ENCODE measurements around the gene TPSG1.
"Not testable (repeated sequence)": the region's sequence is repeated elsewhere in the genome, so short reads cannot be mapped to it uniquely, and the experiment has no call there.

TPSG1 gene

DNA sequence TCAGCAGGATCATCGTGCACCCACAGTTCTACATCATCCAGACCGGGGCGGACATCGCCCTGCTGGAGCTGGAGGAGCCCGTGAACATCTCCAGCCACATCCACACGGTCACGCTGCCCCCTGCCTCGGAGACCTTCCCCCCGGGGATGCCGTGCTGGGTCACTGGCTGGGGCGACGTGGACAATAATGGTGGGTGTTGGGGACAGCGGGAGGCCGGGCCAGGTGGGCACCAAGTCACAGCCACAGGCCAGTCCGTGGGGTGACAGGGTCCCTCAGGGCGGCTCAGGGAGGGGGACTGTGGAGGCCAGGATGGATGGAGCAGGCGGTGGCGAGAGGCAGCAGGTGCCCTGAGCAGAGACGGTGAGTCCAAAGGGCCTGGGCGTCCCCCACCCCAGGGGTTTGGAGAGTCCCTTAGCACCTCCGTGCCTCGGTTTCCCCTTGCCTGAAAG, 31.8 kb upstream of the TPSG1 start:
- no peak for DNase-seq (ENCODE audit: low read depth in 3 of 3)

DNA sequence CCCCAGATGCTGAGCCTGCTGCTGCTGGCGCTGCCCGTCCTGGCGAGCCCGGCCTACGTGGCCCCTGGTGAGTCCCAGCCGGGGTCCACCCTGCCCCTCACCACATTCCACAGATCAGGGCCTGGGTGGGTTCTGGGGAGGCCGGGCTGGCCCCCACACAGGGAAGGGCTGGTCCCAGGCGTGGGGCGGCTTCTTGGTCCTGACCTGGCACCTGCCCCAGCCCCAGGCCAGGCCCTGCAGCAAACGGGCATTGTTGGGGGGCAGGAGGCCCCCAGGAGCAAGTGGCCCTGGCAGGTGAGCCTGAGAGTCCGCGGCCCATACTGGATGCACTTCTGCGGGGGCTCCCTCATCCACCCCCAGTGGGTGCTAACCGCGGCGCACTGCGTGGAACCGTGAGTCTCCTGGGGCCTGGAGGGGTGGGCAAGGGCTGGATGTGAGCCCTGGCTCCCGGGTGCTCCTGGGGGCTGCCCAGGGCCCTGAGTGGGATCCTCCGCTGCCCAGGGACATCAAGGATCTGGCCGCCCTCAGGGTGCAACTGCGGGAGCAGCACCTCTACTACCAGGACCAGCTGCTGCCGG, 31.3 kb upstream of the TPSG1 start:
- not testable (repeated sequence) for DNase-seq (ENCODE audit: low read depth in 3 of 3)

DNA sequence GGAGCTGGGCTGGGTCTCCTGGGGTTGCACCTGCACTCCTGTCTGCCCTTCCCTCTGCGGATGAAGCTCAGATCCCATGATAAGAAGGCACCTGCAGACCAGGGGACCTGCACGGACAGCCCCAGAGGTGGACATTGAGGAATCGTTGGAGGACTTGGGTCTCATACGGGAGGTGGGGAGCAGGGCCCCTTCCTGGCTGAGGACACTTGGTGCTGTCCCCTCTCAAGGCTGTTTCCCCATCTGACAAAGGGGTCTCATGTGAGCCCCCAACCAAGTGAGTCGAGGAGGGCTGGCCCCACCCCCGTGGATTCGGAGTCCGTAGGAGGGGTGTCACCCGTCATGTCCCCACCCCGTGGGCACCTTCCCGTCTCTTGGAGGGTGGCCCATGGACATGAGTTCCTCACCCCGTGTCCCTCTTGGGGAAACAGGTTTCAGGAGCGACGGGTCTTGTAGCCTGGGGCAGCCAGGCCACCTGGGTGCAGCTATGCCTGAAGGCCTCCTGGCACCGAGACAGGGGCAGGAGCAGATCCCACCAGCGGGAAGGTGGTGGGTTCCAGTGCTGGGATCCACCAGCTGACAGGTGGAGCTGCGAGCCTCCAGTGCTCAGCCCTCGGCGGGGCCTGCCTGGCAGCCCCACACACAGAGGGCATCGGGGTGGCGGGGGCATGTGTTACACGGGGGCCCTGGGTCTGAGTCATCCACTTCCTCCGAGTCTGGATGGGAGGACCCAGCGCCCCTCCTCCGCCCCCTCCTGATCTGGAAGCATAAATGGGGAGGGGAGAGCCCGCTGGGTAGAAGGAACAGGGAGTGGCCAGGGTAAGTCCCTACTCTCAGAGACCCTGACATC, 30.4 kb upstream of the TPSG1 start, which contains the start of gene TPSD1:
TSS of gene TPSD1 (plus strand) at position 794 of the 847 bp plus-strand sequence. CDS start 212 bp downstream, outside the sequence.
- not testable (repeated sequence) for DNase-seq (ENCODE audit: low read depth in 3 of 3)

DNA sequence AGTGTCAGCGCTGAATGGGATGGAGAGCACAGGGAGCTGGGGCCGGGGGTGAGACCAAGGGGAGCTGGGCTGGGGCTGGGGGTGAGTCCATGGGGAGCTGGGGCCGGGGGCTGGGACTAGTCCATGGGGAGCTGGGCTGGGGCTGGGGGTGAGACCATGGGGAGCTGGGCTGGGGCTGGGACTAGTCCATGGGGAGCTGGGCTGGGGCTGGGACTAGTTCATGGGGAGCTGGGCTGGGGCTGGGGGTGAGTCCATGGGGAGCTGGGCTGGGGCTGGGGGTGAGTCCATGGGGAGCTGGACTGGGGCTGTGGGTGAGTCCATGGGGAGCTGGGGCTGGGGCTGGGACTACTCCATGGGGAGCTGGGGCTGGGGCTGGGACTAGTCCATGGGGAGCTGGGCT, 29.8 kb upstream of the TPSG1 start:
- not testable (repeated sequence) for DNase-seq (ENCODE audit: low read depth in 3 of 3)

DNA sequence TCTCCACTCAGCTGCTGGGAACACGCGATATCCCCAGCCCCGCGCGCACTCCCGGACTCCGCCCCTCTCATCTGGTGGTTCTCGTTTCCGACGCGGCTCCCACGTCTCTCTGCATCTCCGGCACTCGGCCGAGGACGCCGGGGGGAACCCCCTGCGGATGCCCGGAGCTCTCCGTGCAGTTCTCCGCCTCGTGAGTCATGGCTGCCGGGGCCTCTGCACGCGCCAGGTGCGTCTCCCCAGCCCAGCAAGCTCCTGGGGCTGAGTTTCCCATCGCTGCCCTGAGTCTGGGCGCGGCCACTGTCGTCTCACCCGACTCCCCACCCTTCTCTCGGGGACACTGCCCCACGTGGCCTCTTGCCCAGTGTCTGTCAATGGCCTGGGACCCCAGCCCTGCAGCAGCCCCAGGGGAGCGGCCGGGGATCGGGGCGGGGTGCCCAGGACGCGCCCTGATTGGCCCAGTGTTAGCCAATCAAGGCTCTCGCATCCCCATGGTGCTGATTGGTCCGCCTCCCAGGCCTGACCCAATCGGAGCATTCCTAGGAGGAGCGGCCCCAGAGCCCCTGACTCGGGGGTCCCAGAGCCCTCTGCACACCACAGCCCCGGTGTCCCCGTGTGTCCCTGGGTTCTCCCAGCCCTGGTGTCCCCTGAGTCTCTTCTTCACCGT, 28.8 kb upstream of the TPSG1 start:
- not testable (repeated sequence) for DNase-seq (ENCODE audit: low read depth in 3 of 3)

DNA sequence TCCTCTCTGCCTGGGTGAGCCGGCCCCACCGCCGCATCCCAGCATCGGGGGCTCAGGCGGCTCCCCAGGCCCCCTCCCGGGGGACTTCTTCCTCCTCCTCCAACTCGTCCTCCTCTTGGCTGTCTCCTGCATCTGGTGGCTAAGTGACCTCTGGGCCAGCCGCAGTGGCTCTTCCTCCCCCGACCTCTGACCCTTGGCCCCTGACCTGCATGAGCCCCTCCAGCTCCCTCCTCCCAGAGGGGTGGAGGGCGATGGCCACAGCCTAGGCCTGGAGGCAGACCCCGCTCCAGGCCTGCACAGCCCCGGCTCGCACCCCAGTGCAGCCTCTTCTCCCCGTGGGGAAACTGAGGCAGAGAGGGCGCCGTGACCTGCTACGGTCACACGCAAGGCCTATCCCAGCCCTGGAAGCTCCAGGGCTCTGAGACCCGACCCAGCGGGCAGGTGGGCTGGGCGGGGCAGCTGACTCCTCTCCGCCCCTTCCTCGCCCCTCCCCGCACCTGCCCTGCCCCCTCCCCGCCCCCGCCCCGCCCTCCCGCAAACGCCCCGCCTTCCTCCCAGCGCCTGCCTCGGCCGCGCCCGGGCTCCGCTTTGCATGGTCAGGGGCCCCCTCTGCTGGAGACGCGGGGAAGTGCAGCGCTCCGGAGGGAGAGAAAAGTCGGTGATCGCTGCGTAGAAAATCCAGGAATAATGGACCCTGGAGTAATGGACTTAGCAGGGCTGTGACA, 24.1 kb upstream of the TPSG1 start:
- not testable (repeated sequence) for DNase-seq (ENCODE audit: low read depth in 3 of 3)

DNA sequence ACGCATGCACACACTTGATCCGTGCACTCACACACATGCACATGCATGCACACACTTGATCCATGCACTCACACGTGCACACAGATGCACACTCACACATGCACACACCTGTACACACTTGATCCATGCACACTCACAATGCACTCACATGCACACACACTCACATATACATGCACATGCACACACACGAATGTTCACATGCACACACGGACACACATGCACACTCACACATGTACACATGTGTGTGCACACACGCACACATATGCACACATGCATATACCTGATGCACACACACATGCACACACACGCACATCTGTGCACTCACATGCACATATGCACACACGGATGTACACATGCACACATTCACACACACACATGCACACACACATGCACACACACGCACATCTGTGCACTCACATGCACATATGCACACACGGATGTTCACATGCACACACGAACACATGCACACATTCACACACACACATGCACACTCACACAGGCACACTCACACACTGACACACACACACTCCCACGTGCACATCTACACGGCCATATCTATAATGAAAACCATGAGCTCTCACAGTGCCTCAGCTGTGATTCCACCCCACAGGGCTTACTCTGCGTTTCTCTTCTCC, 23.0 kb upstream of the TPSG1 start:
- not testable (repeated sequence) for DNase-seq (ENCODE audit: low read depth in 3 of 3)

DNA sequence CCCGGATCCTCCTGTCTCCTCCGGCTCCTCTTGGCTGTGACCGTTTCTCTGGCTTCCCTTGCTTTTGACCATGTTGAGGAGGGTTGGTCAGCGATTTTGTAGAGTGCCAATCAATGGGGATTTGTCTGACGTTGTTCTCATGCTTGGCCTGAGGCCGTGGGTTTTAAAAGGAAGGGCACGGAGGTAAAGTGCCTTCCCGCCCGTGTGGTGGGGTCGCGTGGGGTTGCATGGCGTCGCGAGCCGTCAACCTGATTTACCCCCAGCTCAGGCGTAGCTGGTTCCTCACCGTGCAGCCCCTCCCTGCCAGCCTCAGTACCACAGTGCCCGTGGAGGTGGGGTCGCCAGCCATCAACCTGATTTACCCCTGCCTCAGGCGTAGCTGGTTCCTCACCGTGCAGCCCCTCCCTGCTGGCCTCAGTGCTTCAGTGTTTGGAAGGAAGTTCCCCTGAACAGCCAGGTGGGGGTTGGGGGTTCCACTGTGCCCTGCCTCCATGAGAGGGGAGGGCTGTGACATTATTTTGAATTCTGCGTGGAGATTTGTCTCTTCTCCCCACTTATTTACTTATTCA, 20.5 kb upstream of the TPSG1 start:
- DNase-seq (ENCODE audit: low read depth in 3 of 3): no peak

DNA sequence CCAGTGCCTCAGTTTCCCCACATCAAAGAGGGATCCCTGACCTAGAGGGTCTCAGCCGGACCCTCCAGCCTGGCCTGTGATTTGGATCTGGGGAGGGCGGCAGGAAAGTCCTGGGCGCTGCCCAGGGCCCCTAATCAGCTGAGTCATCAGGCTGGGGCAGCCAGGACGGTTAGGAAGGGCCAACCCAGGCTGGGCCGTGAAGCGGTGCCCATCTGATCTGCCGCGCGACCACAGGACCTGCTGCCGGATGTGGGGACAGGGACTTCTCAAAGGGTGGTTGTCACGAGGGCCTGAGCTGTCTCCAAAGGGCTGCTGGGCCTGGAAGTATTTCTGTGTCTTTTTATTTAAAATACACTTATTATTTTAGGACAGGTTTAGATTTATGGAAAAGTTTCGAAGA, 19.8 kb upstream of the TPSG1 start:
- DNase-seq (ENCODE audit: low read depth in 3 of 3): no peak

DNA sequence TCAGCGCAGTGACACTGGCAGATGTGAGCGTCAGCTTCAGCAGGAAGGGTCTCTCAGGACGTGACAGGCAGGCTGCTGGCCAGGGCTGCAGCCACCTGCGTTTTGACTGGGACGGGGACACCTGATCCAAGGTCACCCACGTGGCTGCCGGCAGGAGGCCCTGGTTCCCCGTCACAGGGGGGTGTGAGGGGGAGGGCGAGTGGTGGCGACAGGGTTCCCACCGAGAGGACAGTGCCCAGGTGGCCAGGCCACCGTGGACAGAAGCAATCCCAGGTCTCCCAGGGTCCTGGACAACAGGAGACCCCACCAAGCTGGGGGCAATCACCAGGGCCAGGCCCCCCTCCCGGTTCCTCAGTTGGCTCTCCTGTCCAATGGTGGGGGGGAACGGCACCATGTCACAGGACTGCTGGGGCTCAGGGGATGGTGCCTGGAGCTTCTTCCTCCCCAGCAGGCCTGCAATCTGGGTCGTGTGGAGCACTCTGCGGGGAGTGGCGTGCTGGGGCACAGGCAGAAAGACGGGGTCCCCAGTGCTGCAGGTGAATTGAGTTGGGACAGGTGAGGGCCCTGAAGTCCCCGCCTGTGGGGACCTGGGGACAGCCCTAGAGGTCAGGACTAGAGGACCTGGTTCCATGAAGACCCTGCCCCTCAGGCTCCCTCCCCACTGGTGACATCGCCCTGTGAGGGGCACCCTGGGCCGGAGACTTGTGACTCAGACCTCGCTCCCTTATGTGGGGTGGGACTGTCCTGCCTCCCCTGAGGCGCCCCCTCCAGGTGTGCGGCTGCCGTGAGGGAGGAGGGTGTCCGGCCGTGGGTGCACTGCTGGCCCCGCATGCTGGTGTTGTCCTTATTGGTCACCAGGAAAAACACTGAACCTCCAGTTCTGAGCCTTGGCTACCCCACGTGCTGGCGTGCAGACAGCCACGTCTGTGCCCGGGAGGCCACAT, 19.1 kb upstream of the TPSG1 start:
- DNase-seq (ENCODE audit: low read depth in 3 of 3): not testable (repeated sequence)

DNA sequence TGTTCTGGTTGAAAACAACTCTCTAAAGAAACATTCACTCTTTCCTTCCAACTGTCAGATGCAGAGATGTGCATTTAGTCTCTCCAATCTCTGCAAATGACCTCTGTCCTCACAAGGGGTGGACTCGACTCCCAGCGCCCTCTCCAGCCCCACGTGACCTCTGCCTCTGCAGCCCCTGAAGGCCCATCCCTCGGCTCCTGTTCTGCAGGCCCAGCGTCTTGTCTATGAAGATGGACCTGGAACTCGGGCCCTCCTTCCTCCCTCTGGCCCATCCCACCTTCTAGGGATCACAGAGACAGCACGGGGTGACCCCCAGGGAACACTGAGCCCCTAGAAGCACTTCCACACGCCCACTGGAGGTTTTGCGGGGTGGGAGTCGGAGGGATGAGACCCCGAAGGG, 18.3 kb upstream of the TPSG1 start:
- DNase-seq (ENCODE audit: low read depth in 3 of 3): not testable (repeated sequence)

DNA sequence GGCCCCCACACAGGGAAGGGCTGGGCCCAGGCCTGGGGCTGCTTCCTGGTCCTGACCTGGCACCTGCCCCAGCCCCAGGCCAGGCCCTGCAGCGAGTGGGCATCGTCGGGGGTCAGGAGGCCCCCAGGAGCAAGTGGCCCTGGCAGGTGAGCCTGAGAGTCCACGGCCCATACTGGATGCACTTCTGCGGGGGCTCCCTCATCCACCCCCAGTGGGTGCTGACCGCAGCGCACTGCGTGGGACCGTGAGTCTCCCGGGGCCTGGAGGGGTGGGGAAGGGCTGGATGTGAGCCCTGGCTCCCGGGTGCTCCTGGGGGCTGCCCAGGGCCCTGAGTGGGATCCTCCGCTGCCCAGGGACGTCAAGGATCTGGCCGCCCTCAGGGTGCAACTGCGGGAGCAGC, 16.0 kb upstream of the TPSG1 start:
- DNase-seq (ENCODE audit: low read depth in 3 of 3): not testable (repeated sequence)

DNA sequence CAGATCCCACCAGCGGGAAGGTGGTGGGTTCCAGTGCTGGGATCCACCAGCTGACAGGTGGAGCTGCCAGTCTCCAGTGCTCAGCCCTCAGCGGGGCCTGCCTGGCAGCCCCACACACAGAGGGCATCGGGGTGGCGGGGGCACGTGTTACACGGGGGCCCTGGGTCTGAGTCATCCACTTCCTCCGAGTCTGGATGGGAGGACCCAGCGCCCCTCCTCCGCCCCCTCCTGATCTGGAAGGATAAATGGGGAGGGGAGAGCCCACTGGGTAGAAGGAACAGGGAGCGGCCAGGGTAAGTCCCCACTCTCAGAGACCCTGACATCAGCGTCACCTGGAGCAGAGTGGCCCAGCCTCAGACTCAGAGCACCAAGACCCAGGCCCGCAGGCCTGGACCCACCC, 15.4 kb upstream of the TPSG1 start, which contains the start of gene TPSAB1:
TSS of gene TPSAB1 (plus strand) at position 270 of the 400 bp plus-strand sequence. CDS start 234 bp downstream, outside the sequence.
- not testable (repeated sequence) for DNase-seq (ENCODE audit: low read depth in 3 of 3)

DNA sequence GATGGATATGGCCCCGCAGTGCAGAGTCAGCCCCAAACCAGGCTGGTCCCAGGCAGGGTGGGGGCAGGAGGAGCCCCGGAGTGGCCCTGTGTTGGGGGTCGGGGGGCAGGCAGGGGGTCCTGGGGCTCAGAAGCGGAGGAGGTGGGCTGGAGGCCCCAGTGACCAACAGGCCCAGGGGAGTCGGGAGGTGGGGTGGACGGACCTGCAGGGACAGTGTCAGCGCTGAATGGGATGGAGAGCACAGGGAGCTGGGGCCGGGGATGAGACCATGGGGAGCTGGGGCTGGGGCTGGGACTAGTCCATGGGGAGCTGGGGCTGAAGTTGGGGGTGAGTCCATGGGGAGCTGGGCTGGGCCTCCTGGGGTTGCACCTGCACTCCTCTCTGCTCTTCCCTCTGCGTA, 14.5 kb upstream of the TPSG1 start:
- DNase-seq (ENCODE audit: low read depth in 3 of 3): not testable (repeated sequence)

DNA sequence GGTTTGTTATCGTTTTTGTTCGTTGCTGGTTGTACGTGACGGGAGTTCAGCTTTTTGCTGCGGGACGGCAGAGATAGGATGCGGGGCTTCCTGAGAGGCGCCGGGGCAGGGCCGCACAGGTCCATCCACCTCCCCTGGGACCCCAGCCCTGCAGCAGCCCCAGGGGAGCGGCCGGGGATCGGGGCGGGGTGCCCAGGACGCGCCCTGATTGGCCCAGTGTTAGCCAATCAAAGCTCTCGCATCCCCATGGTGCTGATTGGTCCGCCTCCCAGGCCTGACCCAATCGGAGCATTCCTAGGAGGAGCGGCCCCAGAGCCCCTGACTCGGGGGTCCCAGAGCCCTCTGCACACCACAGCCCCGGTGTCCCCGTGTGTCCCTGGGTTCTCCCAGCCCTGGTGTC, 13.8 kb upstream of the TPSG1 start:
- DNase-seq (ENCODE audit: low read depth in 3 of 3): not testable (repeated sequence)

DNA sequence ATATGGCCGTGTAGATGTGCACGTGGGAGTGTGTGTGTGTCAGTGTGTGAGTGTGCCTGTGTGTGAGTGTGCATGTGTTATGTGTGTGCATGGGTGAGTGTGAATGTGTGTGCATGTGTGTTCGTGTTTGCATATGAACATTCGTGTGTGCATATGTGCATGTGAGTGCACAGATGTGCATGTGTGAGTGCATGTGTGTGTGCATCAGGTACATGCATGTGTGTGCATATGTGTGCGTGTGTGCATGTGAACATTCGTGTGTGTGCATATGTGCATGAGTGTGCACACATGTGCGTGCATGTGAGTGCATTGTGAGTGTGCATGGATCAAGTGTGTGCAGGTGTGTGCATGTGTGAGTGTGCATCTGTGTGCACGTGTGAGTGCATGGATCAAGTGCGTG, 12.9 kb upstream of the TPSG1 start:
- no peak for DNase-seq (ENCODE audit: low read depth in 3 of 3)

DNA sequence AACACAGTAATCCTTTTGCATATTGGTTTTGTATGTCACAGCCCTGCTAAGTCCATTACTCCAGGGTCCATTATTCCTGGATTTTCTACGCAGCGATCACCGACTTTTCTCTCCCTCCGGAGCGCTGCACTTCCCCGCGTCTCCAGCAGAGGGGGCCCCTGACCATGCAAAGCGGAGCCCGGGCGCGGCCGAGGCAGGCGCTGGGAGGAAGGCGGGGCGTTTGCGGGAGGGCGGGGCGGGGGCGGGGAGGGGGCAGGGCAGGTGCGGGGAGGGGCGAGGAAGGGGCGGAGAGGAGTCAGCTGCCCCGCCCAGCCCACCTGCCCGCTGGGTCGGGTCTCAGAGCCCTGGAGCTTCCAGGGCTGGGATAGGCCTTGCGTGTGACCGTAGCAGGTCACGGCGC, 11.6 kb upstream of the TPSG1 start:
- not testable (repeated sequence) for DNase-seq (ENCODE audit: low read depth in 3 of 3)

DNA sequence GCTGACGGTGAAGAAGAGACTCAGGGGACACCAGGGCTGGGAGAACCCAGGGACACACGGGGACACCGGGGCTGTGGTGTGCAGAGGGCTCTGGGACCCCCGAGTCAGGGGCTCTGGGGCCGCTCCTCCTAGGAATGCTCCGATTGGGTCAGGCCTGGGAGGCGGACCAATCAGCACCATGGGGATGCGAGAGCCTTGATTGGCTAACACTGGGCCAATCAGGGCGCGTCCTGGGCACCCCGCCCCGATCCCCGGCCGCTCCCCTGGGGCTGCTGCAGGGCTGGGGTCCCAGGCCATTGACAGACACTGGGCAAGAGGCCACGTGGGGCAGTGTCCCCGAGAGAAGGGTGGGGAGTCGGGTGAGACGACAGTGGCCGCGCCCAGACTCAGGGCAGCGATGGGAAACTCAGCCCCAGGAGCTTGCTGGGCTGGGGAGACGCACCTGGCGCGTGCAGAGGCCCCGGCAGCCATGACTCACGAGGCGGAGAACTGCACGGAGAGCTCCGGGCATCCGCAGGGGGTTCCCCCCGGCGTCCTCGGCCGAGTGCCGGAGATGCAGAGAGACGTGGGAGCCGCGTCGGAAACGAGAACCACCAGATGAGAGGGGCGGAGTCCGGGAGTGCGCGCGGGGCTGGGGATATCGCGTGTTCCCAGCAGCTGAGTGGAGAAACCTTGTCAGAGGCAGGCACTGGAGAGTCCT, 7.1 kb upstream of the TPSG1 start:
- DNase-seq (ENCODE audit: low read depth in 3 of 3): not testable (repeated sequence)

DNA sequence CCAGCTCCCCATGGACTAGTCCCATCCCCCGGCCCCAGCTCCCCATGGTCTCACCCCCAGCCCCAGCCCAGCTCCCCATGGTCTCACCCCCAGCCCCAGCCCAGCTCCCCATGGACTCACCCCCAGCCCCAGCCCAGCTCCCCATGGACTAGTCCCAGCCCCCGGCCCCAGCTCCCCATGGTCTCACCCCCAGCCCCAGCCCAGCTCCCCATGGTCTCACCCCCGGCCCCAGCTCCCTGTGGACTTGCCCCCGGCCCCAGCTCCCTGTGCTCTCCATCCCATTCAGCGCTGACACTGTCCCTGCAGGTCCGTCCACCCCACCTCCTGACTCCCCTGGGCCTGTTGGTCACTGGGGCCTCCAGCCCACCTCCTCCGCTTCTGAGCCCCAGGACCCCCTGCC, 6.2 kb upstream of the TPSG1 start:
- not testable (repeated sequence) for DNase-seq (ENCODE audit: low read depth in 3 of 3)
